HG03066 (cell line): ENCODE data around the gene LSP1.
A peak's percentile ranks its signal among the peaks of the same experiment; 100 is the strongest.
"Not testable (repeated sequence)": the region's sequence is repeated elsewhere in the genome, so short reads cannot be mapped to it uniquely, and the experiment has no call there.

ENCODE experiments used
- ATAC-seq: cut with Tn5 transposase; IDR thresholded peaks from one replicate; pipeline ENCODE4 v1.9.1; 2021; ENCODE audit warnings: low read depth; ENCODE audit not compliant: unreplicated experiment

Gene LSP1, protein sequence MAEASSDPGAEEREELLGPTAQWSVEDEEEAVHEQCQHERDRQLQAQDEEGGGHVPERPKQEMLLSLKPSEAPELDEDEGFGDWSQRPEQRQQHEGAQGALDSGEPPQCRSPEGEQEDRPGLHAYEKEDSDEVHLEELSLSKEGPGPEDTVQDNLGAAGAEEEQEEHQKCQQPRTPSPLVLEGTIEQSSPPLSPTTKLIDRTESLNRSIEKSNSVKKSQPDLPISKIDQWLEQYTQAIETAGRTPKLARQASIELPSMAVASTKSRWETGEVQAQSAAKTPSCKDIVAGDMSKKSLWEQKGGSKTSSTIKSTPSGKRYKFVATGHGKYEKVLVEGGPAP

DNA sequence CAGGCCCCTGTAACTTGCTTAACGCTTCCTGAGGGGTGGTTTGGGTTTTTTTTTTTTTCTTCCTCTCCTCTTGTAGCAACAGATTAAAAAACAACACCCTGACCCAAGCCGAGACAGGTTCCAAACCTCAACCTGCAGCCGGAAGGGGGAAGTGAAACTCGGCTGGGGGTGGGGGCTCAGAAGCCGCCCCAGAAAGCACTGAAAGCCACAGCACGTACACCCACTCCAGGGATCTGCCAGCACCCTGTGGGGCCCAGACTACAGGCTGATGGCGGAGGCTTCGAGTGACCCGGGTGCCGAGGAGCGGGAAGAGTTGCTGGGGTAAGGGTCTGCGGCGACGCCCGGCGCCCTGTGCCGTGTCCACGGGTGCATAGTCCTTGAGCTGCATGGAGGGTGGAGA is at the start of gene LSP1:
LSP1 (plus strand) TSS at position 208 of the 400 bp plus-strand sequence; CDS start at position 269, 61 bp downstream.
- ATAC-seq = peak; percentile 43

- ATAC-seq = no peak
Measured at GRCh38 chr11:1803246-1803645, 49.6 kb upstream of the LSP1 start.

DNA sequence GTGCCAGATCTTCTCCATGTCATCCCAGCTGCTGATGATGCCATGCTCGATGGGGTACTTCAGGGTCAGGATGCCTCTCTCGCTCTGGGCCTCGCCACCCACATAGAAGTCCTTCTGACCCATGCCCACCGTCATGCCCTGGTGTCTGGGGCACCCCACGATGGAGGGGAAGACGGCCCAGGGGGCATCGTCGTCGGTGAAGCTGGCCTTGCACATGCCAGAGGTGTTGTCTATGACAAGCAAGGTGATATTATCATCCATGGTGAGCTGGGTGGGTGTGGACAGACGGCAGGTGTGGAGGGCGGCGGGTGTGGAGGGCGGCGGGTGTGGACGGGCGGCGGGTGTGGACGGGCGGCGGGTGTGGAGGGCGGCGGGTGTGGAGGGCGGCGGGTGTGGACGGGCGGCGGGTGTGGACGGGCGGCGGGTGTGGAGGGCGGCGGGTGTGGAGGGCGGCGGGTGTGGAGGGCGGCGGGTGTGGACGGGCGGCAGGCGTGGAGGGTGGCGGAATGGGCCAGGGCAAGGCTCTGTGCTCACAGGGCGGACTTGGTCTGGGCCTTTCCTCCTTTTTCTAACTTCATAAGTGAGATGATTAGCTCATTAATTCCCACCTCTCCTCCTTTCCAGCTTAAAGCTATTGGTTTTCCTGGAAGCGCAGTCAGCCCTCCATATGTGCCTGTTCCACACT is 48.9 kb upstream of the LSP1 start:
- not testable (repeated sequence) for ATAC-seq

- no peak for ATAC-seq
Measured at GRCh38 chr11:1805525-1805924, 47.4 kb upstream of the LSP1 start.

GRCh38 chr11:1807264-1807995 is 45.5 kb upstream of the LSP1 start:
- no peak for ATAC-seq

DNA sequence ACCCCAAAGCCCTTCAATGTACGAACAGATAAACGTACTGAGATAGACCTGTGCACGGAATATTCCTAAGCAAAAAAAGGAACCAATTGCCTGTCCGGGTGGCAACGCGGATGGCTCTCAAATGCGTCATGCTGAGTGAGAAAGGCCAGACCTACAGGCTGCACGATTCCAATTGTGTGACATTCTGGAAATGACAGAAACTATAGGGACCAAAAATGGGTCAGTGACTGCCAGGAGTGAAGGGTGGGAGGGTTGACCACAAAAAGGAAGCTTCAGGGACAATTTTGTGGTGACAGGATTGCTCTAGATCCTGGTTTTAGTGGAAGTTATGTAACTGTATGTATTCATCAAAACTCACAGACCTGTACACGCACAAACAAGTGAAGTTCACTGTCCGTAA is 42.1 kb upstream of the LSP1 start:
- ATAC-seq = no peak

DNA sequence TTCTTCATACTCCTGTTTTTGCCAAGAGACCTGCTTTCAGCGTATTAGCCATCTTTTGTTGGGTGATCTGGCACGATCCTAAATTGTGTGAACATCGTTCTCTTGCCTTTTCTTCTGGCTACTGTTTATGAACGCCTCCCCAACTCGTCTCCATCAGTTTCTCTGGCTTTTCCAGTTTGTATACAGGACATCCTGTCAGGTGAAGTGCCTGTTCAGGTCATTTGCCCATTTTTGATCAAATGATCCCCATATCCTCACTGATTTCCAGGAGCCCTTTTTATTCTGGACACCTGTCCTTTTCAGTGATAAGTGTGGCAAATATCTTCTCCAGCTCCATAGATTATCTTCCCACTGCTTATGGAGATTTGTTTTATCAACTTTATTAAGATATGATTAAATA is 40.6 kb upstream of the LSP1 start:
- no peak for ATAC-seq

DNA sequence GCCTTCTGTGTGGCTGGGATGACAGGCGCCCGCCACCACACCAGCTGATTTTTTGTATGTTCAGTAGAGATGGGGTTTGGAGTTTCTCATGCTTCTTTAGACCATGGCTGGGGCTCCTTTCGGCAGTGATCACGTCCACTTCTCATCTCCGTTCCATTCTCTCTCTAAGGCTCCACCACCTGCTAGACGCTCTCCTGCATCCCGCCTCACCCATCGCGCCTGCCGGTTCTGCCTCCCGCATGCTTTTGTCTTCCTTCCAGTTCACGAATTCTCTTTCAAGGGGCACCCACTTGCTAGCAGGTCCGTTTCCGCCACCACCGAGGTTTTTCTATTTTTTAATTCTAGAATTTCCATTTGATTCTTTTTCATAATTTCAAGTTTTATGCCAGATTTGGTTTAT is 40.1 kb upstream of the LSP1 start:
- ATAC-seq = no peak

DNA sequence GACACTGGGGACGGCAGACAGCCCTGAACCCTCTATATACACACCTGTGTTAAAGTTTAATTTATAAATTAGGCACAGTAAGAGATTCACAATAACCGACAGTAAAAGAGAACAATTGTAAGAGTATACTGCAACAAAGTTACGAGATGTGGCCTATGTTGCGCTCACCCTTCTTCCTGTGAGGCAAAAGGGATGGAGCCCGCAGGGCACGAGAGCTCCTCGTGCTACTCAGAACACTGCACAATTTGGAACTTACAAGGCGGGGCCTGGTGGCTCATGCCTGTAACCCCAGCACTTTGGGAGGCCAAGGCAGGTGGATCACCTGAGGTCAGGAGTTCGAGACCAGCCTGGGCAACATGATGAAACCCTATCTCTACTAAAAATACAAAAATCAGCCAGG is 39.5 kb upstream of the LSP1 start:
- not testable (repeated sequence) for ATAC-seq

GRCh38 chr11:1814691-1815090 is 38.2 kb upstream of the LSP1 start:
- no peak for ATAC-seq

DNA sequence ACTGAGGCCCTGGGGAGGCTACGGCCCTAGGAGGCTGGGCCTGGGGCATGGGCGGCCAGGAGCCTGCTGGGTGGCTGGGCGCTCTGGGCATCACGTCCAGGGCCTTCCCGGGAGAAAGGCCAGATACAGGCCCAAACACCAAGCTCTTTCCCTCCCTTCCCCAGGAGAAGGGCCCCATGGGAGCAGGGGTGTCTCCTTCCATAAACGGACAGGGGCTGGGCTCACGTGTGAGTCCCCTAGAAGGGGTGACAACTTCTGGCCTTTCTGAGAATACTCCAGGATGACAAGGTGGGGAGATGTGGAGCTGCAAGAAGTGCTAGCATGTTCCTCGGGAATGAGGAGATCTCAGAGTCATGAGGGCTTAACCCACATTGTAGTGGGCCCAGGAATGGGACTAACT is 37.6 kb upstream of the LSP1 start:
- no peak for ATAC-seq

- ATAC-seq = no peak
Measured at GRCh38 chr11:1815751-1816150, 37.1 kb upstream of the LSP1 start.

DNA sequence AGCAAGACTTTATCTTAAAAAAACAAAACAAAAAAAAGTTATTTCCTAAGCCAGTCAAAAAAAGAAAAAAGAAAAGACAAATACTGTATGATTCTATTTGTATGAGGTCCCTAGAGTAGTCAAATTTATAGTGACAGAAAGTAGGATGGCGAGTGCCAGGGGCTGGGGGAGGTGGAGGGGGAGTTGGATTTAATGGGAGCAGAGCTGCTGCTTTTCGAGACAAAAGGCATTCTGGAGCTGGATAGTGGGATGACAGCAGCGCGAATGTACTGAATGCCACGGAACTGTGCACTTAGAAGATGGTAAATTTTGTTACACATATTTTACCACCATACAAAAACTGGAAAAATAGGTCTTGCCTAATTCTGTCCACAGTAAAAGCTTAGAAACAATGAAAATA is 35.9 kb upstream of the LSP1 start:
- ATAC-seq = no peak

DNA sequence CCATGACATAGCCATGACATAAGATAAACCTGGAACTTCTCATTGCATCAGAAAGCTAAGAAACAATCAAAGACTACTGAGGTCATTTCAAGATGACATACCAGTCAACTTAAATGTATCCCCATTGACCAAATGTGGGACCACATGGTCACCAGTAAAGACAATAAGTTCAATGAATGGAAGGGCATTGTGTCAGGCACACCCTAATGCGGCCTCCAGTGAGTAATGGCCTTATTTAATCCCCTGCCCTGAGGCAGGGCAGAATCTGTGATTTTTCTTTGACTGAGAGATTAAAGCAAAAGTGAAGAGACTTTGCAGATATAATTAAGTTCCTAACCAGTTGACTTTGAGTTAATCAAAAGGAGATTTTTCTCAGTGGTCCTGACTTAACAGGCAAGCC is 35.4 kb upstream of the LSP1 start:
- no peak for ATAC-seq

DNA sequence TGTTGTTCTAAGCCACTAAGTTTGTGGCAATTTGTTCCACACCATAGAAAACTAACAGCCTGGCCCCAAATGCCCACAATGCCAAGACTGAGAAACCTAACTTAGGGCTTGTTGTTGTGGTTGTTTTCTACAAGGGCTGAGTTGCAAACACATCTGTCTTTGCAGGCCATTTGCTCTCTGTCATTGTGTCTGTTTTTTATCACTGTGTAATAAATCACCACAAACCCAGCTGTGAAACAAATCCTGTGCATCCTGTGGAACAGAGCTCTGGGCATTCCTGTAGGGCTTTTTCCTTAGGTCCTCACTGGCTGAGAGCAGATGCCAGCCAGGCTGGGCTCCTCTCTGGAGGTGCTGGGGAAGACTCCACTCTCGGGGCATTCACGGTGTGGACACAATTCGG is 33.8 kb upstream of the LSP1 start:
- no peak for ATAC-seq

DNA sequence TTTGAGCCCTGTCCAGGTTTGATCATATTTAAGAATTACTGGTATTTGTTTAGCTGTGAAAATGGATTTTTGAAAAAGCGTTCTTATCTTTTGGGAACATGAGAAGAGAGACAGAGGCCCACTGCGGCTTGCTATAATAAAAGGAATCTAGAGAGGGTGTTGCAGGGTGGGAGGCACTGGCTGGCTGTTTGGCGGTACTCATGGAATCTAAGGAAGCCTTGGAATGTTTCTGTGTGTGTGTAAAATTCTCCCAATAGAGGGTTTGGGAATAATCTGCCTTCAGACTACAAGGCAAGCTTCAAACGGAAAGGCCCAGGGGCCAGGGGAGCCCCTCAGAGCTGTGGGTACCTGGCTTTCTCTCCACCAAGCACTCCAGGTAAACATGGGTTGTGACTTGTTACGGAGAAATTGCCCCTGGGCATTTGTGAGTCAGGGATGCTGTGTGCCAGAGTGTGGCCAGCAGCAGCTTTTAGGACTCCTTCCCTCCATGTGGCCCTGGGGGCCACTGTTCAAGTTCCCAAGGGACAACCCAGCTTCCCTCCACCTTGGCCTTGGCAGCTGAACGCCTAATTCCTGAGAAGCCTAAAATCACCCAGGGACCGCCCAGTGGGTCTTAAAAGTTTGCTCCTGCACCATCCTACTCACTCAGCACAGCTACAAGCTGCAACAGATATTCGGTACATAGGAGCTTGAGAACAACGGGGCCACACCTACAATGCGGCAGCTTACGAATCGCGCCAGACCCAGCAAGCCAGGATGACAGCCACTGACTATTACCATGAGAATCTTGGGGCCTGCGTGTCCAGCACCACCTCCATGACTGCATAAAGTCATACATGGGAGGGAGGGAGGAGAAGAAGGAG is 32.2 kb upstream of the LSP1 start:
- ATAC-seq = no peak

DNA sequence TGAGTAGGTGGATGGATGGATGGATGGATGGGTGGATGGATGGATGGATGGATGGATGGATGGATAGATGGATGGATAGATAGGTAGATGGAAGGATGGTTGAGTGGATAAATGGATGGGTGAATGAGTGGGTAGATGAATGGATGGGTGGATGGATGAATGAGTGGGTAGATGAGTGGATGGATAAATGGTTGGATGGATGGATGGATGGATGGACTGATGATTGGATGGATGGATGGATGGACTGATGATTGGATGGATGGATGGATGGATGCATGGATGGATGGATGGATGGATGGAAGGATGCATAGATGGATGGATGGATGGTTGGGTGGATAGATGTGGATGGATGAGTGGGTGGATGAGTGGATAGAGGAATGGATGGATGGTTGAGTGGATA is 31.3 kb upstream of the LSP1 start:
- ATAC-seq = no peak

- no peak for ATAC-seq
Measured at GRCh38 chr11:1822648-1823375, 30.1 kb upstream of the LSP1 start.

DNA sequence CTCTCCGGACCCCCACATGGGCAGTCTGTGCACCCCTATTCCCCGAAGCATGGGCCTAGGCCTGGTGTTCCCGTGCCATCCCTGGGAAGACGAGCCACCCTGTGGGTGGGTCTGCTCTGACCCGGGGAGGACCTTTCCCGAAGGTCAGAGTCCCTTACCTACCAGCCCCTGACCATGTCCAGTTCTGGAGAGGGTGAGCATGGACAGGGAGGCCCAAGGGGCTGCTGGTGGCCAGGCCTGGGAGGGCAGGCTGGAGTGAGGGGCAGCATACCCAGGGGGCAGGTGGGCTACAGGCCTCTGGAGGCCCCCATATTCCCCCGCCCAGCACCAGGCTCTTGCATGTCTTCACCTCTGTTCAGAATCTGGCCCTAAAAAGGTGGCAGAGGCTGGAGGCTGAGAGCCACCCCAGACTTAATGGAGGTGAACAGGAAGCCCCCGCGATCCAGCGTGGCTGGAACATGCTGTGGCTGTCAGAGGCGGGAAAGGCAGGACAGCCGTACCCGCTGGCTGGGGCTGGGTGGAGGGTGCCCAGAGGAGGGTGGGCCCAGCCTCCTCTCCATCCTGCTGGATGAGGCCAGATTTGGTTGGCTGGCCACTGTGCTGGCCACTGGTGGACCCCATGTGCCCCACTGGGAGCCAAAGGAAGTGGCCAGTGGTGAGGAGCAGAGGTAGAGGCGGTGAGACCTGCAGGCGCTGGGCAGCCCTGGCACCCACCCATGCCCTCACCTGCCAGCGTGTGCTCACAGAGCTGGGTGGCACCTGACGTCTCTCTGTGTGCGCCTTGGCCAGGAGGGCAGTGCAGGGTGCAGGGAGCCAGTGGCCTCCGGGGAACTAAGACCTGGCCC is 29.3 kb upstream of the LSP1 start:
- ATAC-seq = no peak
